ENCODE data around the gene SGCE.

The SGCE gene

DNA sequence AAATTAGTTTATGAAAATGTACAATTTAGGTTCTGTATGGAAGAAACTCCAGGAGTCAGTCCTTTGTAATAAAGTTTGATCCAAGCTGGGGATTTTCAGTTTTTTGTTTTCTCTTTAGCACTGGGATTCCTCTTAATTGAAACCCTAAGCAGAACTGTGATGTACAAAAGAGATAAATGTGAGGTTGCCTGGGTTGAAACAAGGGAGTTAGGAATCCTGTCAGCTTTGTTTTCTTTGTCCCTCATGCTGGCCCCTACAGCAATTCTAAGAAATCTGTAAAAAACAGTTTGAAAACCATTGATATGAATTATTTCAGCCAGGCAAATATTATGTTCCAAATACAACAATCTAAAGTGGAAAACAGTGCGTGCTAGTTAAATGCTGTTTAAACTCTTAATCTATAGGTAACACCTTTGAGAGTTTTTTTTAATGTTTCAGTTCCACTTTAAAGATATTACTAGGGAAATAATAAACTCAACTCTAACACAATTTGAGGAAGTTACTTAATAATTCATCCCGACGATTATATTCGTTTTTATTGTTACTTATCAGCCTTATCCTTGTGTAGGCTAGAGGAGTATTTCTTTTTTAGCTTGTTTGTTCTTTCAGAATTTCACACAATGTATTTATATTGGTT is 65.3 kb downstream of the SGCE start:
- CTCF ChIA-PET, result interaction anchor here (0.7 kb wide), 1 partner anchor 11 kb away, joined by 3 read pairs; no protein-coding TSS in a partner anchor
- no peaks in the 10 kb centered on the region for H3K9me3 ChIP-seq (ENCODE audit: control insufficient read depth, insufficient read depth, low read depth, low read length)
- POLR2A ChIA-PET, result no interaction called here
- peaks cover 0 to 7% of the 10 kb centered on the region in 2 experiments; a peak in 1 of 3 replicates for H3K36me3 ChIP-seq (ENCODE audit: control insufficient read depth in 2 of 2, insufficient read depth in 1 of 2, low read length in 2 of 2)
- H3K4me1 ChIP-seq (ENCODE audit: control insufficient read depth, insufficient read depth, low read length), result no peaks in the 10 kb centered on the region
- no peak overlapping the region for H3K4me3 ChIP-seq (ENCODE audit: low read depth, low read length)
- TF ChIP-seq ZSCAN16 (tag by site-specific recombination; IDR thresholded peaks at IDR 0.05) (no peak), ZNF660 (tag by site-specific recombination; IDR thresholded peaks at IDR 0.05) (no peak), ZNF391 (tag by site-specific recombination; IDR thresholded peaks at IDR 0.05; ENCODE audit: borderline replicate concordance, low read depth) (no peak), ZNF335 (tag by site-specific recombination; conservative IDR thresholded peaks at IDR 0.05) (no peak), SCRT1 (tag by site-specific recombination; IDR thresholded peaks at IDR 0.05; ENCODE audit: borderline replicate concordance) (no peak), ZNF747 (tag by site-specific recombination; IDR thresholded peaks at IDR 0.05) (no peak), ZNF292 (tag by site-specific recombination; IDR thresholded peaks at IDR 0.05; ENCODE audit: borderline replicate concordance, low read depth) (no peak), MEIS1 (CRISPR knock-in tag; IDR thresholded peaks at IDR 0.05; ENCODE audit: borderline replicate concordance) (no peak), ZNF10 (tag by site-specific recombination; IDR thresholded peaks at IDR 0.05) (no peak)
- TF ChIP-seq, protein P1, sequence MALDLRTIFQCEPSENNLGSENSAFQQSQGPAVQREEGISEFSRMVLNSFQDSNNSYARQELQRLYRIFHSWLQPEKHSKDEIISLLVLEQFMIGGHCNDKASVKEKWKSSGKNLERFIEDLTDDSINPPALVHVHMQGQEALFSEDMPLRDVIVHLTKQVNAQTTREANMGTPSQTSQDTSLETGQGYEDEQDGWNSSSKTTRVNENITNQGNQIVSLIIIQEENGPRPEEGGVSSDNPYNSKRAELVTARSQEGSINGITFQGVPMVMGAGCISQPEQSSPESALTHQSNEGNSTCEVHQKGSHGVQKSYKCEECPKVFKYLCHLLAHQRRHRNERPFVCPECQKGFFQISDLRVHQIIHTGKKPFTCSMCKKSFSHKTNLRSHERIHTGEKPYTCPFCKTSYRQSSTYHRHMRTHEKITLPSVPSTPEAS (tag by site-specific recombination; IDR thresholded peaks at IDR 0.05), result no peak
- TF ChIP-seq, protein P2, sequence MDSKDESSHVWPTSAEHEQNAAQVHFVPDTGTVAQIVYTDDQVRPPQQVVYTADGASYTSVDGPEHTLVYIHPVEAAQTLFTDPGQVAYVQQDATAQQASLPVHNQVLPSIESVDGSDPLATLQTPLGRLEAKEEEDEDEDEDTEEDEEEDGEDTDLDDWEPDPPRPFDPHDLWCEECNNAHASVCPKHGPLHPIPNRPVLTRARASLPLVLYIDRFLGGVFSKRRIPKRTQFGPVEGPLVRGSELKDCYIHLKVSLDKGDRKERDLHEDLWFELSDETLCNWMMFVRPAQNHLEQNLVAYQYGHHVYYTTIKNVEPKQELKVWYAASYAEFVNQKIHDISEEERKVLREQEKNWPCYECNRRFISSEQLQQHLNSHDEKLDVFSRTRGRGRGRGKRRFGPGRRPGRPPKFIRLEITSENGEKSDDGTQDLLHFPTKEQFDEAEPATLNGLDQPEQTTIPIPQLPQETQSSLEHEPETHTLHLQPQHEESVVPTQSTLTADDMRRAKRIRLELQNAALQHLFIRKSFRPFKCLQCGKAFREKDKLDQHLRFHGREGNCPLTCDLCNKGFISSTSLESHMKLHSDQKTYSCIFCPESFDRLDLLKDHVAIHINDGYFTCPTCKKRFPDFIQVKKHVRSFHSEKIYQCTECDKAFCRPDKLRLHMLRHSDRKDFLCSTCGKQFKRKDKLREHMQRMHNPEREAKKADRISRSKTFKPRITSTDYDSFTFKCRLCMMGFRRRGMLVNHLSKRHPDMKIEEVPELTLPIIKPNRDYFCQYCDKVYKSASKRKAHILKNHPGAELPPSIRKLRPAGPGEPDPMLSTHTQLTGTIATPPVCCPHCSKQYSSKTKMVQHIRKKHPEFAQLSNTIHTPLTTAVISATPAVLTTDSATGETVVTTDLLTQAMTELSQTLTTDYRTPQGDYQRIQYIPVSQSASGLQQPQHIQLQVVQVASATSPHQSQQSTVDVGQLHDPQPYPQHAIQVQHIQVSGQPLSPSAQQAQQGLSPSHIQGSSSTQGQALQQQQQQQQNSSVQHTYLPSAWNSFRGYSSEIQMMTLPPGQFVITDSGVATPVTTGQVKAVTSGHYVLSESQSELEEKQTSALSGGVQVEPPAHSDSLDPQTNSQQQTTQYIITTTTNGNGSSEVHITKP (tag by site-specific recombination; IDR thresholded peaks at IDR 0.05), result no peak
- TF ChIP-seq, protein P3, sequence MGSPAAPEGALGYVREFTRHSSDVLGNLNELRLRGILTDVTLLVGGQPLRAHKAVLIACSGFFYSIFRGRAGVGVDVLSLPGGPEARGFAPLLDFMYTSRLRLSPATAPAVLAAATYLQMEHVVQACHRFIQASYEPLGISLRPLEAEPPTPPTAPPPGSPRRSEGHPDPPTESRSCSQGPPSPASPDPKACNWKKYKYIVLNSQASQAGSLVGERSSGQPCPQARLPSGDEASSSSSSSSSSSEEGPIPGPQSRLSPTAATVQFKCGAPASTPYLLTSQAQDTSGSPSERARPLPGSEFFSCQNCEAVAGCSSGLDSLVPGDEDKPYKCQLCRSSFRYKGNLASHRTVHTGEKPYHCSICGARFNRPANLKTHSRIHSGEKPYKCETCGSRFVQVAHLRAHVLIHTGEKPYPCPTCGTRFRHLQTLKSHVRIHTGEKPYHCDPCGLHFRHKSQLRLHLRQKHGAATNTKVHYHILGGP (tag by site-specific recombination; IDR thresholded peaks at IDR 0.05), result no peak
- no peak overlapping the region for H3K27ac ChIP-seq (ENCODE audit: extremely low read depth, low read depth, low read length)

DNA sequence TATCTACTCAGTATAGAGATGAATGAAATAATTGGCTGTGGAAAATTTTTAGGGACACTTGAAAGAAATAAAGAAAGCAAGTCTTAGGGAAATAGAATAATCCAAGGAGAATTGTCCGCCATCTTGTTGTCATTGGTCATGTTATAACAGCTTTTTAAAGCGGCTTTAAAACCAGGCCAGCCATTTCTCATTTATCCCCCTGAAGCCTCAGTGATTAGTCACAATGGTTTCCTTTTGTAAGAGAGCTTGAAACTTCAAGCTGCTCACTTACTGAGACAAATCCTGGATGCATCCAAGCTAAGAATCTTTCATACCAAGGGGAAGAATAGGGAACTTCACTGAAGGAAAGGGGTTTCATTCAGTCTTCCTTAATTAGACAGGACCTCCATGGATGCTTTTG is 67.9 kb downstream of the SGCE start:
- Histone ChIP-seq H3K36me3 (ENCODE audit: control insufficient read depth in 2 of 2, insufficient read depth in 1 of 2, low read length in 2 of 2) (peaks cover 0 to 7% of the 10 kb centered on the region in 2 experiments; a peak in 1 of 3 replicates), H3K27ac (ENCODE audit: extremely low read depth, low read depth, low read length) (no peak overlapping the region), H3K4me3 (ENCODE audit: low read depth, low read length) (no peak overlapping the region), H3K4me1 (ENCODE audit: control insufficient read depth, insufficient read depth, low read length) (no peaks in the 10 kb centered on the region), H3K9me3 (ENCODE audit: control insufficient read depth, insufficient read depth, low read depth, low read length) (no peaks in the 10 kb centered on the region)
- ChIA-PET CTCF (no interaction called here), POLR2A (no interaction called here)
- no peak for TF ChIP-seq ZBTB1 (tag by site-specific recombination; IDR thresholded peaks at IDR 0.05)
- TF ChIP-seq ZNF785 (tag by site-specific recombination; IDR thresholded peaks at IDR 0.05), result no peak
- TF ChIP-seq, protein P4, sequence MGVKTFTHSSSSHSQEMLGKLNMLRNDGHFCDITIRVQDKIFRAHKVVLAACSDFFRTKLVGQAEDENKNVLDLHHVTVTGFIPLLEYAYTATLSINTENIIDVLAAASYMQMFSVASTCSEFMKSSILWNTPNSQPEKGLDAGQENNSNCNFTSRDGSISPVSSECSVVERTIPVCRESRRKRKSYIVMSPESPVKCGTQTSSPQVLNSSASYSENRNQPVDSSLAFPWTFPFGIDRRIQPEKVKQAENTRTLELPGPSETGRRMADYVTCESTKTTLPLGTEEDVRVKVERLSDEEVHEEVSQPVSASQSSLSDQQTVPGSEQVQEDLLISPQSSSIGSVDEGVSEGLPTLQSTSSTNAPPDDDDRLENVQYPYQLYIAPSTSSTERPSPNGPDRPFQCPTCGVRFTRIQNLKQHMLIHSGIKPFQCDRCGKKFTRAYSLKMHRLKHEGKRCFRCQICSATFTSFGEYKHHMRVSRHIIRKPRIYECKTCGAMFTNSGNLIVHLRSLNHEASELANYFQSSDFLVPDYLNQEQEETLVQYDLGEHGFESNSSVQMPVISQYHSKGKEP (tag by site-specific recombination; IDR thresholded peaks at IDR 0.05), result no peak
- no peak for TF ChIP-seq ZNF274 (IDR thresholded peaks at IDR 0.05; ENCODE audit: low read length)
- no peak for TF ChIP-seq ZNF274 (tag by site-specific recombination; IDR thresholded peaks at IDR 0.05; ENCODE audit: borderline replicate concordance)
- no peak for TF ChIP-seq ZSCAN16 (tag by site-specific recombination; IDR thresholded peaks at IDR 0.05)
- no peak for TF ChIP-seq ZNF23 (tag by site-specific recombination; IDR thresholded peaks at IDR 0.05; ENCODE audit: borderline replicate concordance)
- no peak for TF ChIP-seq ZNF2 (tag by site-specific recombination; IDR thresholded peaks at IDR 0.05)
- TF ChIP-seq ZNF10 (tag by site-specific recombination; IDR thresholded peaks at IDR 0.05), result no peak
- TF ChIP-seq ZNF221 (tag by site-specific recombination; IDR thresholded peaks at IDR 0.05; ENCODE audit: borderline replicate concordance), result no peak
- no peak for TF ChIP-seq YY2 (tag by site-specific recombination; IDR thresholded peaks at IDR 0.05)
- TF ChIP-seq, protein P1 (tag by site-specific recombination; IDR thresholded peaks at IDR 0.05), result no peak
- no peak for TF ChIP-seq ZNF514 (tag by site-specific recombination; IDR thresholded peaks at IDR 0.05)
- no peak for TF ChIP-seq ZNF341 (tag by site-specific recombination; IDR thresholded peaks at IDR 0.05; ENCODE audit: low read depth)
- TF ChIP-seq ZNF529 (tag by site-specific recombination; IDR thresholded peaks at IDR 0.05; ENCODE audit: insufficient replicate concordance), result no peak

Measured in HEK293 (cell line).